Measurements from ENCODE around the gene LDAH. TPM values are rescaled to one million over a fixed set of nuclear protein-coding genes. Genes with fewer than 3 reads are reported as not detected.

LDAH gene
- total RNA-seq, 1 donor from 2014 or later = 34.7 TPM

DNA sequence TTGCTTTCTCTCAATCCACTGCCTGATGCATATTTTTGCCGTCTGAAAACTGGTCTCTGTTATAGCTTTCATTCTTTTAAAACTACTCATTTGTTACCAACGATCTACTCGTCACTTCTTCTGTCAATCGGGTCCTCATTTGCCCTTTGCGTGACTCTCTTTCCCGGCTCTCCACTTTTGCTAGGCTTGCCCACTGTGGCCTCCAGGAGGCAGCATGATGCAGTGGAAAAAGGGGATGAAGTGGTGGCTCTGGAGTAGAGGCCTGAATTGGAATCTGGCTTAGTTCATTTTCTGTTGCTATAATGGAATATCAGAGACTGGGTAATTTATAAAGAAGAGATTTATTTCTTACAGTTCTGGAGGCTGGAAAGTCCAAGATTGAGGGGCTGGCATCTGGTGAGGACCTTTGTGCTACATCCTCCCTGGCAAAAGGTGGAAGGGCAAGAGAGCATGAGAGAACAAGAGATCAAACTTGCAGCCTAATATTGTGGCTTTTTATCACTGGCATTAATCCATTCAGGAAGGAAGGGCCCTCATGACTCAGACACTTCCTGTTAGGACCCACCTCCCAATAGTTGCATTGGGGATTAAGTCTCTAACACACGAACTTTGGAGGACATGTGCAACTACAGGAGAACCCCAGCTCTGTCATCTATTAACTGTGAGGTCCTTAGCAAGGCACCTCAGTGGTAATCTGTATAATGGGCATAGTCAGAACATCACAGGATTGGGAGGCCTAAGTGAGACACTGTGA is 140.6 kb downstream of the LDAH start:
- Mint-ChIP-seq H3K36me3 (ENCODE audit: low read depth) (peaks cover 14% of the 10 kb centered on the region), H3K27ac (no peak overlapping the region), H3K27me3 (ENCODE audit: insufficient read depth) (no peaks in the 10 kb centered on the region), H3K9me3 (no peaks in the 10 kb centered on the region), H3K4me1 (ENCODE audit: low read depth) (no peaks in the 10 kb centered on the region), H3K4me3 (no peak overlapping the region)
- intact Hi-C loops (cut with micrococcal nuclease) = loop anchor here (1.0 kb wide), 1 partner anchor 281 kb away; no protein-coding TSS in a partner anchor
- no peak for DNase-seq (ENCODE audit: low spot score)

DNA sequence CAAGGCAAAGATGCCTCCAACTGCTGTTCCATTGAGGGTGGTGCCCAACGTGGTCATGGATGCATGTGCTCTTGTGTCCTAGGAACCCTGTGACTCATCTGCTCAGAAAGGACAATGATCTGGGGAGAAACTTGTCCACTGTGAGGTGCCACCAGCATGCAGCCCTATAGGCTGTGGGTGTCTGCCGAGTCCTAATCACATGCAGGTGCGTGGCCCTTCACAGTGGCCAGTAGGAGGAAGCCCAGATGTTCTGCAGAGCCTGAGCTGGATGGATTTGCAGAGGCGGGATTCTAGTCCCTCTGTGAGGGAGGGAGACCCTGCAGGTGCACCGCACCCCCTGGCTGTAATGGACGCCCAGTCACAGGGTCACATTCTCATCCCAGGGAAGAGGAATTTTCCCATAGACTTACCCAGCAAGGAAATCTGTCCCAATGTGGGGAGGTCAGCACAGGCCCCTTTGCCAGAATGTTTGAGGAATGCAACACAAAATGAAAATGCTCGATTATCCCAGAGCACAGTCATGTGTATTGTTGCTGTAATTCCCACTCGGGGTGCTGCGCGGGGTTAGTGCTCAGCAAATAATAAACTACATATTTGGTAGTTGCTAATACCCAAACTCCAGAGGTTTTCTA is 142.0 kb downstream of the LDAH start:
- Mint-ChIP-seq H3K36me3 (ENCODE audit: low read depth) (peaks cover 5% of the 10 kb centered on the region), H3K27me3 (ENCODE audit: insufficient read depth) (no peaks in the 10 kb centered on the region), H3K27ac (no peak overlapping the region), H3K4me3 (no peak overlapping the region), H3K9me3 (no peaks in the 10 kb centered on the region), H3K4me1 (ENCODE audit: low read depth) (no peaks in the 10 kb centered on the region)
- intact Hi-C loops (cut with micrococcal nuclease) = no loop called here
- DNase-seq (ENCODE audit: low spot score) = no peak

DNA sequence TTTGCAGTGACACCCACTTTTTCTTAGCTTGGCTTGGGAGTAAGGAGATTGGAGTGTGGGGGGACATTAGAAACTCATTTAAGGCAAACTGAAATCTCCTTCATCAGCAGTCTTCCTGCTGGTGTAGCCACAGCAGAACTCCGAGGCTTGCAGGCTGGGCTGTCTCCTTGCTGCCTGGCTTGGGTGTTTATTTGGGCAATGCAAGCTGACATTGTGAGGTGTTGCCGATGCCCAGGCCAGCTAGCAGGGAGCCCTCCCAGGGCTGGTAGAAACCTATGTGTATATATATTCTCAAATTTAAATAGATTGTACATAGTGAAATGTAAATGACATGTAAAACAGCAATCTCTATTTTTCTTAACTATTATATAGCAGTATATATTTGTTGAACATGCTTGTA is 144.1 kb downstream of the LDAH start:
- Mint-ChIP-seq H3K27ac (no peak overlapping the region), H3K36me3 (ENCODE audit: low read depth) (no peaks in the 10 kb centered on the region), H3K4me1 (ENCODE audit: low read depth) (no peaks in the 10 kb centered on the region), H3K9me3 (no peaks in the 10 kb centered on the region), H3K27me3 (ENCODE audit: insufficient read depth) (peaks cover 2% of the 10 kb centered on the region), H3K4me3 (no peak overlapping the region)
- DNase-seq (ENCODE audit: low spot score) = no peak
- intact Hi-C loops (cut with micrococcal nuclease) = no loop called here

DNA sequence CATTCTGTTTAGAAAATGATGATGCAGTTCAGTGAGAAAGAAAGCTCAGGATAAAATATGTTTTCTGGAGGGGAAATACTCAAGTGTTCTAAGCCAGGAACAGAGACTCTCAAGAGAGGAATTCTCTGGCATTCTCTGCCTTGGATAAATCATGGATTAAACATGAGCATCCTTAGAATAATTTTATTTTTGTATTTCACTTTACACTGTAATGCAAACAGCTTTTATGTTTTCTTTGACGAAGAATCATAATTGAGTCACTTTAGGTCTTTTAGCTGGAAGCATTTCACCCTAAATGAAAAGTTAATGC is 144.9 kb downstream of the LDAH start:
- Mint-ChIP-seq H3K27me3 (ENCODE audit: insufficient read depth) (peaks cover 2% of the 10 kb centered on the region), H3K4me3 (no peak overlapping the region), H3K27ac (no peak overlapping the region), H3K9me3 (no peaks in the 10 kb centered on the region), H3K4me1 (ENCODE audit: low read depth) (no peaks in the 10 kb centered on the region), H3K36me3 (ENCODE audit: low read depth) (no peaks in the 10 kb centered on the region)
- DNase-seq (ENCODE audit: low spot score) = no peak
- intact Hi-C loops (cut with micrococcal nuclease) = no loop called here

DNA sequence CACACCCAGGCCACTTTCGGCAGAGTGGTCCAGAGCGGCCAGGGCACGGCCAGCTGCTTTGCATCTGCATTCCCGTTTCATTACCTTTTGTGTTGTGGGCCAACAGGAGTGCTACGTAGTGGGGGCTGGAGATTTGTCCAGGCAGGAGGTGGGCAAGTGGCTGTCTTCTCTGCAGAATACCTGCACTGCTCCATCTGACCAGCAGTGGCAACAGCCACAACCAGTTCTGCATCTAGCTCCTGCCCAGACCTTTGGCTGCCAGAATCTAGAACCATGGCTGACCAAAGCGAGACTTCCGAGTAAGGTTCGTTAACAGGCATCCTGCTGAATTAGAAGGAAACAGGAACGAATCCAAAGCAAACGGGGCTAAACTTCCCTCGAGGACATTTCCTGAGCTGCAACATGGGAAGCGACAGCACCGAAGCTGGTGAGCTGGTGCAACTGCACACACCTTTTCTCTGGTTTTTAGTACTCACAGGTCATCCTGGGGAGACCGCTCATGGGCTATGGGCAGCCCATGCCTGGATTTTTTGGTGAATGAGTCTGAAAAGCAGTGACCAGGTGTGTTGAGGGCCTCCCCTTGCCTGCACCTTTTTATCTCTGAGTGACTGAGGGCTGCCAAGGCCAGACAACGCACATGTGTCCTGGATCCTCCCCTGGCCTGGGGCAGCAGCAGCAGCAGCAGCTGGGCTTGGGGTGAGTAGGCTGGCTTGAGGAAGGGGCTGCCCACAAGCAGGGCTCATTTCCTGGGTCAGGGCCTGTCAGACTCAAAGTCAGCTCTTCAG is 145.4 kb downstream of the LDAH start:
- Mint-ChIP-seq H3K36me3 (ENCODE audit: low read depth) (no peaks in the 10 kb centered on the region), H3K27me3 (ENCODE audit: insufficient read depth) (peaks cover 5% of the 10 kb centered on the region), H3K27ac (no peak overlapping the region), H3K9me3 (no peaks in the 10 kb centered on the region), H3K4me3 (no peak overlapping the region), H3K4me1 (ENCODE audit: low read depth) (no peaks in the 10 kb centered on the region)
- intact Hi-C loops (cut with micrococcal nuclease) = no loop called here
- no peak for DNase-seq (ENCODE audit: low spot score)

DNA sequence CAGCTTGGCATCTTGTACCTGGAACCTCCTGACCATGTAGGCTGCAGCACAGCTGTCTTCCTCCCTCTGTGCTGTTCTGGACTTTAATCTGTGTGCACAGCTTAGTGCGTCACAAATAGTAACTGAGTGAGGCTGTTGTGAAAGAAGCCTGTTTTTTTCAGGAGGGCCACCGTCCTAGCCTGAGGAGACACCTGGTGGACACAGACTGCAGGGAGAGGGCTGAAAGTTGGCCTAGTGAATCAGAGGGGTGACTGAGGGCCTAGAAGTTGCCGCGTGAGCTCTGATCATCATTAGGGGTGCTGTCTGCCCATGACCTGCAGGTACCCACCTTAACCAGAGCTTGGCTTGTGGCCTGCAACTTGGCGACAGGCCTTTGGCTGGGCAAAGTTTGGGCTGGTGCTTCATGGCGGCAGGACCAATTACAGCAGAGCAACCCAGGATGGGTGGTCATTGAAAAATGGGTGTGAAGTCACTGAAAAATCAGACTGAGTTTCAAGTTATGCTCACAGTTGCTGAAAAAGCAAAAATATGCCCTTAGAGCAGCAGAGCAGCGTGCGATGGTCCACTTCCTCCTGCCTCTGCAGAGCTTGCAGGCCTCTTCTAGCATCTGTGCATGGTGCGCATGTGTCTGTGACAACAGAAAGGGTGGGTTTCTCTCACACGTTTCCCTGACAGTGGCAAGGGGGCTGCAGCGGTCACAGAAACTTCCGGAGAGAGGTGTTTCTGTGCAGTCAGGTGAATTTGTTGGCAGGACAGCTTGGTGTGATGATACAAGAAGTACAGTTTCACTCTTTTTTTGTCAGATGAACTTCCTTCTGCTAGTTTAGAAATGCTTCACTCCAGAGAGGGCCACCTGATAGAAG is 146.3 kb downstream of the LDAH start:
- H3K4me3 Mint-ChIP-seq = no peak overlapping the region
- H3K36me3 Mint-ChIP-seq (ENCODE audit: low read depth) = no peaks in the 10 kb centered on the region
- intact Hi-C loops (cut with micrococcal nuclease) = no loop called here
- no peak for DNase-seq (ENCODE audit: low spot score)
- H3K27ac Mint-ChIP-seq = no peak overlapping the region
- H3K9me3 Mint-ChIP-seq = no peaks in the 10 kb centered on the region
- no peaks in the 10 kb centered on the region for H3K4me1 Mint-ChIP-seq (ENCODE audit: low read depth)
- H3K27me3 Mint-ChIP-seq (ENCODE audit: insufficient read depth) = peaks cover 9% of the 10 kb centered on the region

DNA sequence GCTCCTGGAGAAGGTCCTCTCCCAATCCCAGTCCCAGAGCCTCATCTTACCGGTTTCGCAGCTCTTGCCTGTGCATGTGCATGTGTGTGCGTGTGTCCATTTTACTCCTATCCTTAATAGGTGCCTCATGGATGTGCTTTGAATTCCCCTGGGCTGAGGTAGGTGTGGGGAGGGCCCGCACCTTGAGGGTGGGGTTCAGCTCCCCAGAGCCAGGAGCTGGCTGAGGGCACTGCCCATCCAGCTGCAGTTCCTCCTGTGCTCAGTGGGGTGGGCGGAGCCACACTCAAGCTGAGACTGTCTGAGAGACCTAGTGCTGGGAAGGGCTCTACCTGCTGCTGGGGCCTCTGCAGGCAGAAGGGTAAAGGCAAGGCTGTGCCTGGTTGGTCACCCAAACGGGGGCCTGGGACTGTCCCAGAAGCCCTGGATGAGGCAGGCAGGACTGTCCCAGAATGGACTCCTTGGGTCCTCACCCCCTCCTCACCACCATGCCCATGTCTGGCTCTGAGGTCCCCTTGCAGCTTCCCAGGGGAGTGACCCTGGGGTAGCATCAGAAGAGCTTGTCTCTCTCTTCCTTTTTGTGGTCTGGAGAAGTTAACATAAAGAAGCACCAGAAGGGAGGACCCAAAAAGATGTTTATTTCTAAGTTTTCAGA is 147.1 kb downstream of the LDAH start:
- H3K9me3 Mint-ChIP-seq = no peaks in the 10 kb centered on the region
- H3K36me3 Mint-ChIP-seq (ENCODE audit: low read depth) = no peaks in the 10 kb centered on the region
- H3K4me1 Mint-ChIP-seq (ENCODE audit: low read depth) = no peaks in the 10 kb centered on the region
- peaks cover 9% of the 10 kb centered on the region for H3K27me3 Mint-ChIP-seq (ENCODE audit: insufficient read depth)
- H3K27ac Mint-ChIP-seq = no peak overlapping the region
- intact Hi-C loops (cut with micrococcal nuclease) = no loop called here
- DNase-seq (ENCODE audit: low spot score) = no peak
- H3K4me3 Mint-ChIP-seq = no peak overlapping the region

DNA sequence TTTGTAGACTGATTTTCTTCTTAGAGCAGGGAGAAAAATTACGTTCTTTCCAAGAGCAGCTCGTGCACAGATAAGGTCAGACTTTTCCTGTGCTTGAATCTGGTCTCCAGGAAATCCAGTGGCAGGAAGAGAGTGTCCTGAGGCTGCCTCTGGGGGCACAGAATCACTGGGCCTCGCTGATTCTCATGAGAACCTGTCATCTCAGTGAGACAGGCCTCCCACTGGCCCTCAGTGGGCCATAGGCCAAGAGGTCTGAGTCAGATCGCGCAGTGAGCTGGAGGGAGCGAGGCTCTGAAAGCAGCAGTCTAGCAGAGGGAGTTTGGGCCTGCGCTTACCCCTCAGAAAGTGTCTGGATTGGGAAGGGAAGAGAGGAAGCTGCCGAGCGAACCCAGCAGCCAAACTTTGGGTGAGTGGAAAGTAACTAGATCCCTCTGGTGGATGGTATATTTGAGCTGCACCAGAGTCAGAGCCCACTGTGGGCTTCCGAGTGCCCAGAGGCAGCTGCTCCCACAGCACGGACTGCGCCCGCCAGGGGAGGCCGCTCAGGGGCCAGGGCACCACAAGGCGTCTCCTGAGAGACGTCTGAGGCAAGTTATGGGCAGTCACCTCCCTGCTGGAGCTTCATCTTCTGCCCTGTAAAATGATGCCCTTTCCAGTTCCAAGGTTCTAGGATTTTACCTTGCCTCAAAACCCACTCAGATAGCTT is 147.8 kb downstream of the LDAH start:
- no peaks in the 10 kb centered on the region for H3K9me3 Mint-ChIP-seq
- intact Hi-C loops (cut with micrococcal nuclease) = no loop called here
- no peak overlapping the region for H3K27ac Mint-ChIP-seq
- H3K36me3 Mint-ChIP-seq (ENCODE audit: low read depth) = no peaks in the 10 kb centered on the region
- no peaks in the 10 kb centered on the region for H3K4me1 Mint-ChIP-seq (ENCODE audit: low read depth)
- no peak for DNase-seq (ENCODE audit: low spot score)
- no peak overlapping the region for H3K4me3 Mint-ChIP-seq
- peaks cover 9% of the 10 kb centered on the region for H3K27me3 Mint-ChIP-seq (ENCODE audit: insufficient read depth)

DNA sequence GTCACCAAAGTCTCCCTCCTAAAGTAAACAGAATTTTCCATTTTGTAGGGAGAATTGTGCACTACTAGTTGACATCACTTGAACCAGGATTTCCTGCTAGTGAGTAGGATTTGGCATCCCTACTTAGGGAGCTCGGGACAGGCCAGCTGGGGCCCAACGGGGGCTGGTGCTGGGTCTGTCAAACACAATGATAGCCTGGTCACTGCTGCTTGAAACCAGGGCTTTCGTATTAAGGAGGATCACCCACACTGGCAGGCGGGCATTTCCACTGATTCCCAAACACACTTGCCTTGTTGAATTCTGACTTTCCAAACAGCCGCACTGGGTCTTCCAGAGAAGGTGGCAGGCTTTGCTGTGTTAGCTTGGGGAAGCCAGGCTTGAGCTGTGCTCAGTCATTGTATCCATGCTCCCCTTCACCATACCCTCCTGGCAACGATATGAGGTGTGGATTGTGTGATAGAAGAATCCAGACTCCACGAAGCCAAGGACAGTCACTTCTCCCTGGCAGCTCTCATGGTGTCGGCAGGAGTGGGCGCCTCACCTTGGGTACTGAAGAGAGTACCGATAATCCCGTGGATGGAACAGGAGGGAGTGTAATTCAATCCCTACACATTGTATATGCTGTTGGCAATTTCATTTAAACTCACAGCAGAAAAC is 148.5 kb downstream of the LDAH start:
- no peak overlapping the region for H3K27ac Mint-ChIP-seq
- H3K9me3 Mint-ChIP-seq = no peaks in the 10 kb centered on the region
- H3K27me3 Mint-ChIP-seq (ENCODE audit: insufficient read depth) = peaks cover 13% of the 10 kb centered on the region
- no peaks in the 10 kb centered on the region for H3K36me3 Mint-ChIP-seq (ENCODE audit: low read depth)
- intact Hi-C loops (cut with micrococcal nuclease) = no loop called here
- no peaks in the 10 kb centered on the region for H3K4me1 Mint-ChIP-seq (ENCODE audit: low read depth)
- DNase-seq (ENCODE audit: low spot score) = no peak
- H3K4me3 Mint-ChIP-seq = no peak overlapping the region

DNA sequence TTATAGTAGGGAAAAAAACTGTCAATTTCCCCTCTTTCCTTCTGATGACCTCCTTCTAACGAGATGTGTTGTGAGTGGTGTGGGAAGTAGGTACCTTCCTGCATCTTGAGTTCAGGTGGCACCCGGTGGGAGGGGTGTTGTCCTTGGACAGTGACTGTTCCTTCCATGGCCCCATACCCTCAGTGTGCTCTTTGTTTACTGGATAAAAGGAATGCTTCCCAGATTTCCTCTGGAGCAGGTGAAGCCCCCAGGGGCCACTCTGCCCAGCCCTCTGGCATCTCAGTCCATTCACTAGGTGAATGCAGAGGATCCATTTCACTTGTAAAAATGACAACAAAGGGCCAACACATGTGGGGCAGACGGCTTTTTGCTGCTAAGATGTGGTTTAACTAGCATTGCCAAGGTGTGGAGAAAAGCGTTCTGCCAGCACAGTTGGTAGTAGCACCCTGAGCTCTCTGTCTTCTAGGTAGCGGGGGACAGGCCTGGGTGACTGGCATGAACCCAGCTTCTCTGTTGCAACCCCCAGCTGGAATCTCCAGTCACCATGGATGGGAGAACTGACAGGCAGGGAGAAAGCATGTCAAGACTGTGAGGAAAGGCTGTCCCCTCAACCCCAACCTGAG is 149.1 kb downstream of the LDAH start:
- Mint-ChIP-seq H3K4me1 (ENCODE audit: low read depth) (no peaks in the 10 kb centered on the region), H3K36me3 (ENCODE audit: low read depth) (no peaks in the 10 kb centered on the region), H3K27me3 (ENCODE audit: insufficient read depth) (peaks cover 20% of the 10 kb centered on the region), H3K27ac (no peak overlapping the region), H3K9me3 (no peaks in the 10 kb centered on the region), H3K4me3 (no peak overlapping the region)
- intact Hi-C loops (cut with micrococcal nuclease) = no loop called here
- DNase-seq (ENCODE audit: low spot score) = no peak

DNA sequence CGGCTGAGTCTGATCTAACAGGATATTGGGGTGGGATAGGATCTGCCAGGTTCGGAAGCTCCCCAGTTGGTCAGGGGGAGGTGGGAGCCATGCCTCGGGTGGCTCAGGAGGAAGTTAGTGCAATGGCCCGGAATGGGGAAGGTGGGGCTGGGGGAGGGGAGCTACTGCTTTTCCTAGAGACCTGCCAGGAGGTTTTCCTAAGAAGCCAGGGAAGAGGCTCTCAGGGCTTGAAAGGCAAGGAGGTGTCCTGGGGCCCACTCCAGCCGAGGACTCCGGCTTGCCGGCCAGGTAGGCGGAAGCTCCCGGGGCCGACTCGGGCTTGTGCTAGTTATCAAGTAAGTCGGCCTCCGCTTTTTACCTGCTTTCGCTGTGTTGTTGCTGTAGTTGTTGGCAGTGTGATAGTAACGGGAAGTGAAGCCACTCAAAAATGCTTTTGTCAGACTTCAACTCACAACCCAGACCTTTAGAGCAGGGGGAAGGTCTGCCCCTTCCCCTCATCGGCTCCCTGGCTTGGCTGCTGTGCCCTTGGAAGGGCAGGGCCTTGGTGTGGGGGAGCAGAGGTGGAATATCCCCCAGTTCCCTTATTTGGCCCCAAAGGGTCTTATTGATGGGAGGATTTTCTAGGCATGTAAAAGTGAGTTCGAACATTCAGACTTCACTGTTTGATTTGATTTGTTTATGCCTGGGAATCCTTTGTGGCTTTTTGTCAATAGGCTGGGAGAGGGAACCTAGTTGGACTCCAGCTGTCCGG is 150.5 kb downstream of the LDAH start:
- intact Hi-C loops (cut with micrococcal nuclease) = no loop called here
- Mint-ChIP-seq H3K4me1 (ENCODE audit: low read depth) (peaks cover 4% of the 10 kb centered on the region), H3K4me3 (no peak overlapping the region), H3K36me3 (ENCODE audit: low read depth) (no peaks in the 10 kb centered on the region), H3K27ac (no peak overlapping the region), H3K9me3 (no peaks in the 10 kb centered on the region), H3K27me3 (ENCODE audit: insufficient read depth) (peaks cover 31% of the 10 kb centered on the region)
- no peak for DNase-seq (ENCODE audit: low spot score)

All from activated T-helper 1 cell treated with anti-CD3 and anti-CD28 coated beads, Interleukin-12 subunit alpha, Interleukin-12 subunit beta, Interleukin-2, Interleukin-4 antibody, amounts not matched to agents 30 ng/mL and 10 ng/mL and 1 ng/mL, durations not matched to agents 14 hours and 24 hours and 36 hours (primary cell).